Mucosa of descending colon (tissue), 3 donors: ENCODE measurements around the gene AURKA. TPM values are rescaled to one million over a fixed set of nuclear protein-coding genes. Genes with fewer than 3 reads are reported as not detected.
A peak's percentile ranks its signal among the peaks of the same experiment; 100 is the strongest.
"Not testable (repeated sequence)": the region's sequence is repeated elsewhere in the genome, so short reads cannot be mapped to it uniquely, and the experiment has no call there.

Source experiments
- ATAC-seq: fragments of 200-7000 bp; cut with Tn5 transposase; one replicate; pipeline ENCODE4 v1.9.1; 2020; ENCODE audit warnings: mild to moderate bottlenecking, moderate library complexity
- DNase-seq, 3 donors: peaks; one replicate each; pipeline ENCODE4 v3.0.0-alpha.2; 2020
- H3K36me3 ChIP-seq: fragments of 200-600 bp; one replicate; pipeline ENCODE4 v1.8.0; 2021; ENCODE audit warnings: low read depth, mild to moderate bottlenecking
- H3K4me1 ChIP-seq: fragments of 200-600 bp; one replicate; pipeline ENCODE4 v1.8.0; 2021; ENCODE audit warnings: low read depth, mild to moderate bottlenecking
- H3K4me3 ChIP-seq: fragments of 200-600 bp; one replicate; pipeline ENCODE4 v1.8.0; 2021; ENCODE audit warnings: mild to moderate bottlenecking
- H3K9me3 ChIP-seq: fragments of 200-600 bp; one replicate; pipeline ENCODE4 v1.8.0; 2021; ENCODE audit warnings: mild to moderate bottlenecking
- intact Hi-C, 2 donors: fragments of 100-400 bp; cut with DNase I in 1 of 2; cut with micrococcal nuclease in 1 of 2; formaldehyde crosslinking; loops; one replicate each; pipeline versions ENCODE4 v1.11.0 to v1.11.1; 2022; cut with DNase I, micrococcal nuclease
- total RNA-seq, 3 donors: library from RNA; stranded (reverse); fragmentation: NEBNext Ultra II Directional in 2 of 3; extraction: Animal tissue kit (Norgen Biotek cat#: 25700) in 2 of 3; gene quantifications; one replicate each; pipeline versions ENCODE4 v1.2.1 to v1.2.4, GENCODE V29; 2021 to 2023
- TF ChIP-seq, protein P1 (sequence below): fragments of 200-600 bp; IDR thresholded peaks from one replicate; pipeline ENCODE4 v1.8.0; 2022; ENCODE audit warnings: antibody characterized with exemption, mild to moderate bottlenecking
- donor health status: DM: no; HTN: no; CAD: no; lungs with moderate emphysema.
- donor health status: DM: no; HTN: no; CAD: no.
- donor health status: DM: no; HTN: yes; CAD: no.

The AURKA gene
- total RNA-seq, 3 donors from 2014 or later, result 7.9 to 24.8 (median 11.2) TPM

DNA sequence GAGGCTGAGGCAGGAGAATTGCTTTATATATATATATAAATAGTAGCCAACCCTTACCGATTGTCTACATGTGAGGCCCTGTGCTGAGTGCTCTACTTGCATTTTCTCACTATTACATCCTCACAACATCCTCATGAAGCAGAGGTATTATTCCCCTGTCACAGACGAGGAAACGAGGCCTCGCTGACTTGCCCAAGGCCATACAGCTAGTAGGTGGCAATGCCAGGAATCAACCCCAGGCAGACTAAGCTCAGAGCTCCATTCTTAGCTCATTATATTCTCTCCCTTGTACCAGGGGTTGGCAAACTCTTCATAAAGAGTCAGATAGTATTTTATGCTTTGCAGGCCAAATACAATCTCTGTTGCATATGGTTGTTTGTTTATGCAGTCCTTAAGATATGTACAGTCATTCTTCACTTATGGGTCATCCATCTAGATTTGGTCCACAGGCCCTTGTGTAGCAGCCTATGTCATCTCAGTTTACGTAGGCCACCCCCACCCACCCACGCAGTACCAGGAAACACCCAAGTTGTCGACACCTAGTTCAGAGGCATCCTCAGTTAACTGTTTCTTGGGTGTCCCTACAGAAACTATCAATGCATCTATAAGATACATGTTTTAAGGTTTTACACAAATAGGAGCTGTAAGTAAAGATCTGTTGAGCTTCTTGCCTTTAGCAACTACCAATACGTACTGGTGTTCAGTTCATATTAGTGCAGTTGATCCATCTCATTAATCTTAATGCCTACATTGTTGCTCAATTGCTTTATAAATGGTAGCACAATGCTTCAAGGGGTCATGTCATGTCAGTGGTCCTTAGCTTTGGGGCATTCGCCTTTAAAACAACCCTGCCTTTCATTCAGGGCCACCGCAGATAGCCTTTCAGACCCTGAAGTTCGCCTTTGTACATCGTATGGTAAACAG is 23.1 kb upstream of the AURKA start:
- ATAC-seq (peak; percentile 21), DNase-seq (no peak)
- Histone ChIP-seq H3K36me3 (no peaks in the 10 kb centered on the region), H3K9me3 (no peaks in the 10 kb centered on the region), H3K4me1 (no peaks in the 10 kb centered on the region), H3K4me3 (no peak overlapping the region)
- TF ChIP-seq, protein P1, sequence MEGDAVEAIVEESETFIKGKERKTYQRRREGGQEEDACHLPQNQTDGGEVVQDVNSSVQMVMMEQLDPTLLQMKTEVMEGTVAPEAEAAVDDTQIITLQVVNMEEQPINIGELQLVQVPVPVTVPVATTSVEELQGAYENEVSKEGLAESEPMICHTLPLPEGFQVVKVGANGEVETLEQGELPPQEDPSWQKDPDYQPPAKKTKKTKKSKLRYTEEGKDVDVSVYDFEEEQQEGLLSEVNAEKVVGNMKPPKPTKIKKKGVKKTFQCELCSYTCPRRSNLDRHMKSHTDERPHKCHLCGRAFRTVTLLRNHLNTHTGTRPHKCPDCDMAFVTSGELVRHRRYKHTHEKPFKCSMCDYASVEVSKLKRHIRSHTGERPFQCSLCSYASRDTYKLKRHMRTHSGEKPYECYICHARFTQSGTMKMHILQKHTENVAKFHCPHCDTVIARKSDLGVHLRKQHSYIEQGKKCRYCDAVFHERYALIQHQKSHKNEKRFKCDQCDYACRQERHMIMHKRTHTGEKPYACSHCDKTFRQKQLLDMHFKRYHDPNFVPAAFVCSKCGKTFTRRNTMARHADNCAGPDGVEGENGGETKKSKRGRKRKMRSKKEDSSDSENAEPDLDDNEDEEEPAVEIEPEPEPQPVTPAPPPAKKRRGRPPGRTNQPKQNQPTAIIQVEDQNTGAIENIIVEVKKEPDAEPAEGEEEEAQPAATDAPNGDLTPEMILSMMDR, result no peak
- intact Hi-C loops, result no loop called here

DNA sequence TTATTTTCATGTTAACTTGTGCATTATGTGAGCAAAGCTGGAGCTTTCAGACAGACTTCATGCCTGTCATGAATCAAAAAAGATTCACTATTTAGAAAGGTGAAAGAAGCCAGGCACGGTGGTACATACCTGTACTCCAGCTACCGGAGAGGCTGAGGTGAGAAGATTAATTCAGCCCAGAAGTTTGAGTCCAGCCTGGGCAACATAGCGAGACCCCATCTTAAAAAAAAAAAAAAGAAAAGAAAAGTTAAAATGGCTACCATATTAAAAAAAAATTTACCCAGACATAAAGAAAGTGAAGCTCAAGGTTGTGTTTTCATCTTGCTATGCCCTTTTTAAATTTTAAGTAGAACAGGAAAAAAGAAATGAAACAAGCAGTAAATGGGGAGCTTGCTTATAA is 20.9 kb upstream of the AURKA start:
- Histone ChIP-seq H3K9me3 (no peaks in the 10 kb centered on the region), H3K36me3 (no peaks in the 10 kb centered on the region), H3K4me3 (no peak overlapping the region), H3K4me1 (no peaks in the 10 kb centered on the region)
- intact Hi-C loops, result no loop called here
- TF ChIP-seq, protein P1, result no peak
- DNase-seq (no peak), ATAC-seq (no peak)

DNA sequence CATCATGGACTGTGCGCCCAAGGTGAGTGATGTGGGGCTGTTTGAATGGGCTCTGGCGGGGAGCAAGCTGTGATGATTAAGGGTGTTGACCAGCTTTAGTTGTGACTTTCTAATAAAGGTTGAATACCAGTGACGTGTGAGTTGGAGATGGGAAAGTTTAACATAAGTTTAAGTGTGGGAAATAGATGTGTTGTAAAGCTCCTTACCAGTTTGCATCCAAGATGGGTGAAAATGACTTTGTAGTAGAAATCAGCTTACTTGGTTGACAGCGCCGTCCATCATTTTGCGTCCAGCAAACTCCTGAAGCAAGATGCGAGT is 20.4 kb upstream of the AURKA start:
- TF ChIP-seq, protein P1, result no peak
- no peak for ATAC-seq
- Histone ChIP-seq H3K4me1 (no peaks in the 10 kb centered on the region), H3K36me3 (no peaks in the 10 kb centered on the region), H3K4me3 (no peak overlapping the region), H3K9me3 (no peaks in the 10 kb centered on the region)
- DNase-seq, result no peak
- intact Hi-C loops, result no loop called here

DNA sequence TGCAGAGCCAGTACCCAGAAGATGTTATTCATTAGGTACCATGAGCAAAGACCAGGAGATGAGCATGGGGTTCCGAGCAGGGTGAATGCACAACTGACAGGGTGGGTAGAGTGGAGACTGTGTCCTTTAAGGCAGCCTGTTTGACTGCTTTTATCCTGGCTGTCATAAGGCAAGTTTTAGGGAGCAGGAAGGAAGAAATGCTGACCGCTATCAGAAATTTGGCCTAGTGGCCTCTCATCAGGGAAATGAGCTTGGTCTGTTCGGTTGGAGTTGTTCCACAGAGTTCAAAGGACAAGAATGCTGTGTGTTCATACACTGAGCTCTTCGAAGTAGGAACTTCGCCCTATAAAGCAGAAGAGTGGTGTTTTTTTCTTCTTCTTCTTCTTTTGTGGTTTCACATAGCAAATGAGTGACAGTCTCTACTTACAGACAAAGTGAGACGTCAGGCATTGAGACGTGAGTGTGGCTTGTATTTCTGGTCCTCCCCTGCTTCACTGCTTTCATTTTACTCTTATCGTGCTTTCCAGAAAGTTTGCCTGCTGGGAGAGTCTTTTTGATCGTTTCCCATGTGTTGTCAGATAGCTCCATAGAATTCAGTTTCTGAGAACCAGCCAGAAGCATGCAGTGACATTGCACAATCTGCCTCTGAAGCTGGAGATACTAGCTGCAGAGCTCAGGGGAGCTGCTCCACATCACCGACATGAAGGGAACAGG is 19.9 kb upstream of the AURKA start, which contains the start of gene CASS4:
Gene CASS4 (plus strand): TSS at position 502 of the 714 bp plus-strand sequence. CDS start 199 bp downstream, at position 701.
- intact Hi-C loops, result no loop called here
- no peak within 1 kb of the TSS for H3K4me3 ChIP-seq
- DNase-seq (no peak), ATAC-seq (peak; percentile 77)
- TF ChIP-seq, protein P1, result no peak
- H3K9me3 ChIP-seq, result no peaks in the 10 kb centered on the region
- no peaks in the 10 kb centered on the region for H3K4me1 ChIP-seq
- H3K36me3 ChIP-seq, result no peaks in the 10 kb centered on the region

DNA sequence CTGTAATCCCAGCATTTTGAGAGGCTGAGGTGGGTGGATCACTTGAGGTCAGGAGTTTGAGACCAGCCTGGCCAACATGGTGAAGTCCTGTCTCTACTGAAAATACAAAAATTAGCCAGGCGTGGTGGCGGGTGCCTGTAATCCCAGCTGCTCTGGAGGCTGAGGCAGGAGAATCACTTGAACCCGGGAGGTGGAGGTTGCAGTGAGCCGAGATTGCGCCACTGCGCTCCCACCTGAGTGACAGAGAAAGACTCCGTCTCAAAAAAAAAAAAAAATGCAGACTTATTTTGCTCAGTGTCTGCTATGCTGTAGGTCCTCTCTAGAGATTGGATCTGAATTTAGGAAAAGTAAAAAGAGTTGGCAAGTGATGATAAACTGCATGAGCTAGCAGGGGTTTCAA is 19.3 kb upstream of the AURKA start:
- H3K4me3 ChIP-seq, H3K9me3 ChIP-seq, H3K36me3 ChIP-seq, H3K4me1 ChIP-seq, DNase-seq, ATAC-seq, intact Hi-C loops: not testable (repeated sequence)

DNA sequence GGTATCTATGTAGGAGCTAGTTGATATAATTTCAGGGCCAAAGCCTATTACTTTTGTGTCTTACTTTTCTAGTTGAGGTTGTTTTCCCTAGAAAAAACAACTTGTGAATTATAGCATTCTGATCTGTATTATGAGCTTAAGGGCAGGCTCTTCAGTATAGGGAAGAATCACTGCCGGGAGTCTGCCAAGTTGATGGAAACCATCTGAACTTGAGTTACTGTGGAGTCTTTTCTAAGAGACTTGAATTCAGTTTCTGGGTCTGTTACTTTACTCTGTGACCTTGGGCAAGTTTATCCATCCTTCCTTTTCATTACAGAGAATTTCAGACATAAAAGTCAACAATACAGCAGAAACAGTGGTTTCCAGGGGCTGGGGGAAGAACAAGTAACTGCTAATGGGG is 17.9 kb upstream of the AURKA start:
- H3K4me3 ChIP-seq, result no peak overlapping the region
- intact Hi-C loops, result no loop called here
- DNase-seq, result no peak

More for the DNA sequence above, 17.9 kb upstream of the AURKA start:
- no peaks in the 10 kb centered on the region for H3K9me3 ChIP-seq
- TF ChIP-seq, protein P1, result no peak
- H3K4me1 ChIP-seq, result no peaks in the 10 kb centered on the region
- no peaks in the 10 kb centered on the region for H3K36me3 ChIP-seq
- no peak for ATAC-seq
